GM19023 (cell line): ENCODE data around the gene TMEM141.
"Not testable (repeated sequence)": the region's sequence is repeated elsewhere in the genome, so short reads cannot be mapped to it uniquely, and the experiment has no call there.

Source experiments
- ATAC-seq: cut with Tn5 transposase; IDR thresholded peaks from one replicate; pipeline ENCODE4 v1.9.1; 2021; ENCODE audit warnings: mild to moderate bottlenecking, moderate library complexity; ENCODE audit not compliant: unreplicated experiment

Gene TMEM141

GRCh38 chr9:136792321-136793085 is 1.4 kb downstream of the TMEM141 start:
- no peak for ATAC-seq

- ATAC-seq: no peak
These were observed 2.2 kb downstream of the TMEM141 start for GRCh38 chr9:136793086-136793946.

GRCh38 chr9:136794281-136794999 is 3.3 kb downstream of the TMEM141 start:
- ATAC-seq: no peak

DNA sequence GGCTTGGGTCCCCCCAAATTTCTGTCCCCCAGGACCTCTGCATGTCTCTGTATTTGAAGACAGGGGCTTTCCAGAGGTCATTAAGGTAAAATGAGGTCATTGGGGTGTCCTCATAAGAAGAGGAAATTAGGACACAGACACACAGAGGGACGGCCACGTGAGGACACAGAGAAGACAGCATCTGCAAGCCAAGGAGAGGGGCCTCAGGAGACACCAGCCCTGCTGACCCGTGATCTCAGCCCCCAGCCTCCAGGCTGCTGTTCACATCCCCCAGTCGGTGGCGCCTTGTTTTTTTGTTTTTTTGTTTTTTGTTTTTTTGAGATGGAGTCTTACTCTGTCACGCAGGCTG is 3.8 kb downstream of the TMEM141 start:
- no peak for ATAC-seq

DNA sequence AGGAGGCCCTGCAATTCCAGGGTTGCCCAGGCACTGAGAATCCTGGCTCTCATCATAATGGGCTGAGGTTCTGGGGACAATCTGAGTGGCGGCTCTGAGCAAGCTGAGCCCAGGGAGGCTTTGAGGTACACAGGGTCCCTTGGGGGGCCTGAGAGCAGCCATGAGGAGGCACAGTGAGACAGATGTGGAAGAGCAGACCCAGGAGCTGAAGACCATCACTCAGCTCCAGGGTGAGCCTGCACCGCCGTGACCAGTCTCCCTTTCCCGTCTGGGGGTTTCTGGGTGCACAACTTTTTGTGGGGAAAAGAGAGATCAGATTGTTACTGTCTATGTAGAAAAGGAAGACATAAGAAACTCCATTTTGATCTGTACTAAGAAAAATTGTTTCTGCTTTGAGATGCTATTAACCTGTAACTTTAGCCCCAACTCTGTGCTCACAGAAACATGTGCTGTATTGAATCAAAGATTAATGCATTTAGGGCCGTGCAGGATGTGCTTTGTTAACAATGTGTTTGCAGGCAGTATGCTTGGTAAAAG is 5.2 kb downstream of the TMEM141 start, which contains the start of gene CCDC183:
Gene CCDC183 (plus strand): TSS at position 101 of the 537 bp plus-strand sequence. CDS start 60 bp downstream, at position 161.
- ATAC-seq: no peak

DNA sequence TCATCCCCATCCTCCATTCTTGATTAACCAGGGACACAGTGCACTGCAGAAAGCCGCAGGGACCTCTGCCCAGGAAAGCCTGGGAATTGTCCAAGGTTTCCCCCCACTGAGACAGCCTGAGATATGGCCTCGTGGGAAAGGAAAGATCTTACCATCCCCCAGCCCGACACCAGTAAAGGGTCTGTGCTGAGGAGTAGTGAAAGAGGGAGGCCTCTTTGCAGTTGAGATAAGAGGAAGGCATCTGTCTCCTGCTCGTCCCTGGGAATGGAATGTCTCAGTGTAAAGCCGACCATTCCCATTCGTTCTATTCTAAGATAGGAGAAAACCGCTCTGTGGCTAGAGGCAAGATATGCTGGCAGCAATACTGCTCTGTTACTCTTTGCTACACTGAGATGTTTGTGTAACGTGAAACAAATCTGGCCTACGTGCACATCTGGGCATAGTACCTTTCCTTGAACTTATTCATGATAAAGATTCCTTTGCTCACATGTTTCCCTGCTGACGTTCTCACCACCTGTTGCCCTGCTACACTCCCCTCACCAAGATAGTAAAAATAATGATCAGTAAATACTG is 5.7 kb downstream of the TMEM141 start:
- not testable (repeated sequence) for ATAC-seq

DNA sequence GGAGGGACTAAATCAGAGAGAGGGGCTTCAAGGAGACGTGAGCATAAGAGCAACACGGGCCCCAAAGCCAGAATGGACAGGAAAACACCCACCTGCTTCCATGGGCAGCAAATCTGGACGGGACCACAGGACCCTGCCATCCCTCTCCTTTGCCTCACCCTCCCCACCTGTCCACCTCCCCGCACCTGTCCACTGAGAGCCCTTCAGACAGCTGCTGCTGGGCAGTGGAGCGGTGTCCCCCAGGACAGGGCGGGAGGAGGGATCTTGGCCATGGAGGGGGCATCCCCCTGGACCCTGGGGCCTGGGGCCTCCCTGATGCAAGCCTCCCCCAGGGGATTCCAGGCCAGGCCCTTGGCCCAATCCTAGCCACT is 7.5 kb downstream of the TMEM141 start:
- ATAC-seq: no peak

- ATAC-seq: no peak
These were observed 8.1 kb downstream of the TMEM141 start for GRCh38 chr9:136799079-136799853.

DNA sequence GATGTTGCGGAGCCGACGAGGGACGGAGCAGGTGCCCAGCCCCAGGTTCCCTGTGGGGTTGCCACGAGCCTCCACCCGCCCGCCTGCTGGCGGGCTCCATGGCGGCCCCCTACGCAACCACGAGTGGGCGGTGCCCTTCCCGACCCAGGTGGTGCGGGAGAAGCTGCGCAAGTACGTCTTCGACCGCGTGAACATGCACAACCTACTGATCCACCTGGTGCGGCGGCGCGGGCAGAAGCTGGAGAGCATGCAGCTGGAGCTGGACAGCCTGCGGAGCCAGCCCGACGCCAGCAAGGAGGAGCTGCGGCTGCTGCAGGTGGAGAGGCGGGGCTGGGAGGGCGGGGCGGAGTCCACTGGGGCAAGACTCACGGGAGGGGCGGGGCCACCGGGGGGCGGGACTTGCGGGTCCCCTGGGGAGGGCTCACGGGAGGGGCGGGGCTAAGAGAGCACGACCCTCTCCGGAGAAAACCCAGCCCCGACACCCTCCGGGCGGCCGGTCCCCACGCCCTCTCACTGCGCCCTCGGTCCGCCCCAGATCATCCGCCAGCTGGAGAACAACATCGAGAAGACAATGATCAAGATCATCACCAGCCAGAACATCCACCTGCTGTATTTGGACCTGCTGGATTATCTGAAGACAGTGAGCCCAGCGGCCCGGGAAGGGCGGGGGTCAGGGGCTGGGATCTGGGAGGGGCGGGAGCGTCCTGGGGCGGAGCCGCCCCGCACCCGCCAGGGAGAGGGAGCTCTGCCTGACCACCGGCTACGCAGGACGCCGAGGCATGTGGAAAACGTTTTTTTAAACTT is 8.9 kb downstream of the TMEM141 start:
- no peak for ATAC-seq

- no peak for ATAC-seq
These were observed 11.2 kb downstream of the TMEM141 start for GRCh38 chr9:136802321-136802720.

DNA sequence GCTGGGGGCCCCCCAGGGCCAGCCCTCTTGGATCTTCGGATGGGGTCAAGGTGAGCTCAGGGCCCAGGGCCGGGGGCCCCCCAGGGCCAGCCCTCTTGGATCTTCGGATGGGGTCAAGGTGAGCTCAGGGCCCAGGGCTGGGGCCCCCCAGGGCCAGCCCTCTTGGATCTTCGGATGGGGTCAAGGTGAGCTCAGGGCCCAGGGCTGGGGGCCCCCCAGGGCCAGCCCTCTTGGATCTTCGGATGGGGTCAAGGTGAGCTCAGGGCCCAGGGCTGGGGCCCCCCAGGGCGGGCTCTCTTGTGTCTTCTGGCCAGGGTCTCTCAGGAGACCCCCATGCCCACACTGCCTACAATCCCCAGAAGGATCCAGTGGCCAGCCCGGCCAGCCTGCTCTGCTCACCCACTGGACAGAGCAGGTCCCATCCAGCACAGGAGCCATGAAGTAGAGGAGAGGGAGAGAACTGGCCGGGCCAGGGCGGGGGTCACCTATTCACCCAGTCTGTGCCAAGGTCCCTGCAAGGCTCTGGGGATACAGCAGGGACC is 11.9 kb downstream of the TMEM141 start:
- ATAC-seq: not testable (repeated sequence)

- no peak for ATAC-seq
These were observed 12.7 kb downstream of the TMEM141 start for GRCh38 chr9:136803551-136804508.

DNA sequence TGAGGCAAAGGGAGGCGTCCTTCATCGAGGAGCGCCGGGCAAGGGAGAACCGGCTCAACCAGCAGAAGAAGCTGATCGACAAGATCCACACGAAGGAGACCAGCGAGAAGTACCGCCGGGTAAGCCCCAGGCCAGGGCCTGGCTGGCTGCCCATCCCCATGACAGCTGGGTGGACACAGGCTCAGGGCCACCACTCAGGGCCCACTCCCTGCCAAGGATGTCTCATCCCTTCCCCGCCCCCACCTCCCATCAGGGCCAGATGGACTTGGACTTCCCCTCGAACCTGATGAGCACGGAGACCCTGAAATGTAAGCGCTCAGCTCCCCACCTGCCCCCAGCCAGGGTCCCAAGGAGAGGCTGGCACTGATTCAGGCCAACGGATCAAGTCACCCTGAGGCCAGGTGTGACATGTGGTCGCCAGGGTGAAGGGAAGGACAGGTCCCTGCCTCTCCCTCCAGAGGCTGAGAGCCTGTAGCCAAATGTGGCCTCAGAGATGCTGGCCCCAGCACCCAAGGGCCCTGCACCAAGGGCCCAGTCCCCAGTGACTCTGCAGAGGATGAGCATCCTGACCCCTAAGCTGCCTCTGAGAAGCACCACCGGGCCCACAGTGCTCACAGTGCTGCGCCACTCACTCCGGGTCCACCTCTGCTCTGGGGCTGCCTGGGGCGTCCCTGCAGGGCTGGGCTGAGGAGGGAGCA is 13.5 kb downstream of the TMEM141 start:
- ATAC-seq: no peak

GRCh38 chr9:136805207-136805740 is 14.1 kb downstream of the TMEM141 start:
- no peak for ATAC-seq

DNA sequence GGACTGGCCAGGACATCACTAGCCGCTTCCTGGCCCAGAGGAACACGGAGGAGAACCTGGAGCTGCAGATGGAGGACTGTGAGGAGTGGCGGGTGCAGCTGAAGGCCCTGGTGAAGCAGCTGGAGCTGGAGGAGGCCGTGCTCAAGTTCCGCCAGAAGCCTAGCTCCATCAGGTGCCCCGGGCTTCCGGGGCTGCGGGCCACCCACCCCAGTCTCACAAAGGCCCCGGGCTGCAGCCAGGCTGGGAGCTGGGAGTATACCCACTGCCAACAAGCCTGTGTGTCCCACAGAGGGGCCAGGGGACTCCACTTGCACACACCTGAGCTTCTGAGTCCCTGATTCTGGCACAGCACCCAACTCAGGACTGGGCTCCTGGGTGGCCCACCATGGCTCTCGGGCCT is 14.9 kb downstream of the TMEM141 start:
- no peak for ATAC-seq

- no peak for ATAC-seq
These were observed 15.6 kb downstream of the TMEM141 start for GRCh38 chr9:136806631-136807201.
